ENCODE data around the gene ASB18.
"Not testable (repeated sequence)": the region's sequence is repeated elsewhere in the genome, so short reads cannot be mapped to it uniquely, and the experiment has no call there.

ASB18 gene

GRCh38 chr2:236264256-236264655 lies at the start of gene ASB18:
Gene ASB18, minus strand, starts transcription at chr2:236264406. Its CDS starts 61 bp downstream, at chr2:236264345.
- no peak for FAIRE-seq
- no peak for DNase-seq (ENCODE audit: low spot score)

- DNase-seq (ENCODE audit: low spot score) (no peak), FAIRE-seq (no peak)
Observed at GRCh38 chr2:236311286-236311685, 47.1 kb upstream of the ASB18 start.

GRCh38 chr2:236309669-236310029 lies 45.4 kb upstream of the ASB18 start:
- no peak for DNase-seq (ENCODE audit: low spot score)
- FAIRE-seq, result no peak

- DNase-seq (ENCODE audit: low spot score), result no peak
- no peak for FAIRE-seq
Observed at GRCh38 chr2:236308855-236309668, 44.9 kb upstream of the ASB18 start.

- FAIRE-seq, result no peak
- no peak for DNase-seq (ENCODE audit: low spot score)
Observed at GRCh38 chr2:236307641-236308040, 43.4 kb upstream of the ASB18 start.

GRCh38 chr2:236306825-236307540 lies 42.8 kb upstream of the ASB18 start:
- no peak for DNase-seq (ENCODE audit: low spot score)
- no peak for FAIRE-seq

- DNase-seq (ENCODE audit: low spot score) (no peak), FAIRE-seq (no peak)
Observed at GRCh38 chr2:236305964-236306605, 41.9 kb upstream of the ASB18 start.

- FAIRE-seq, result no peak
- DNase-seq (ENCODE audit: low spot score), result no peak
Observed at GRCh38 chr2:236305531-236305930, 41.3 kb upstream of the ASB18 start.

- no peak for FAIRE-seq
- no peak for DNase-seq (ENCODE audit: low spot score)
Observed at GRCh38 chr2:236303935-236304334, 39.7 kb upstream of the ASB18 start.

- no peak for FAIRE-seq
- DNase-seq (ENCODE audit: low spot score), result no peak
Observed at GRCh38 chr2:236302555-236302954, 38.3 kb upstream of the ASB18 start.

GRCh38 chr2:236298924-236299475 lies 34.8 kb upstream of the ASB18 start:
- FAIRE-seq (no peak), DNase-seq (ENCODE audit: low spot score) (no peak)

GRCh38 chr2:236295481-236295880 lies 31.3 kb upstream of the ASB18 start:
- DNase-seq (ENCODE audit: low spot score), result no peak
- no peak for FAIRE-seq

- DNase-seq (ENCODE audit: low spot score) (no peak), FAIRE-seq (no peak)
Observed at GRCh38 chr2:236294647-236295046, 30.4 kb upstream of the ASB18 start.

- FAIRE-seq (no peak), DNase-seq (ENCODE audit: low spot score) (no peak)
Observed at GRCh38 chr2:236293241-236293810, 29.1 kb upstream of the ASB18 start.

- FAIRE-seq (no peak), DNase-seq (ENCODE audit: low spot score) (no peak)
Observed at GRCh38 chr2:236291911-236292310, 27.7 kb upstream of the ASB18 start.

- DNase-seq (ENCODE audit: low spot score), result no peak
- FAIRE-seq, result no peak
Observed at GRCh38 chr2:236291476-236291875, 27.3 kb upstream of the ASB18 start.

- DNase-seq (ENCODE audit: low spot score) (no peak), FAIRE-seq (no peak)
Observed at GRCh38 chr2:236290742-236291425, 26.7 kb upstream of the ASB18 start.

- FAIRE-seq (no peak), DNase-seq (ENCODE audit: low spot score) (no peak)
Observed at GRCh38 chr2:236289766-236290462, 25.7 kb upstream of the ASB18 start.

GRCh38 chr2:236288373-236288772 lies 24.2 kb upstream of the ASB18 start:
- FAIRE-seq; DNase-seq (ENCODE audit: low spot score): not testable (repeated sequence)

- DNase-seq (ENCODE audit: low spot score) (no peak), FAIRE-seq (no peak)
Observed at GRCh38 chr2:236287656-236288055, 23.4 kb upstream of the ASB18 start.

Data from RCC 7860 (cell line).